Prostate gland (tissue), 2 donors: ENCODE measurements around the gene JPH4.

Experiments used
- POLR2A ChIP-seq: fragments of 450-650 bp; IDR thresholded peaks from one replicate; pipeline ENCODE4 v1.6.1; 2016; ENCODE audit warnings: antibody characterized with exemption, mild to moderate bottlenecking
- POLR2AphosphoS5 ChIP-seq: sonication (generic); formaldehyde crosslinking; IDR thresholded peaks from one replicate; pipeline ENCODE4 v1.6.1; 2017; ENCODE audit warnings: antibody characterized with exemption
- TF ChIP-seq, protein P1 (sequence below), 4 experiments: fragments of 200-600 bp in 2 of 4; fragments of 450-650 bp in 2 of 4; sonication (generic) in 2 of 4; IDR thresholded peaks; 1 replicate in 3 of 4; 2 replicates in 1 of 4; pipeline ENCODE4 v1.5.1; 2016 to 2019; ENCODE audit warnings: antibody characterized with exemption in 4 of 4, mild to moderate bottlenecking in 2 of 4, moderate library complexity in 2 of 4

DNA sequence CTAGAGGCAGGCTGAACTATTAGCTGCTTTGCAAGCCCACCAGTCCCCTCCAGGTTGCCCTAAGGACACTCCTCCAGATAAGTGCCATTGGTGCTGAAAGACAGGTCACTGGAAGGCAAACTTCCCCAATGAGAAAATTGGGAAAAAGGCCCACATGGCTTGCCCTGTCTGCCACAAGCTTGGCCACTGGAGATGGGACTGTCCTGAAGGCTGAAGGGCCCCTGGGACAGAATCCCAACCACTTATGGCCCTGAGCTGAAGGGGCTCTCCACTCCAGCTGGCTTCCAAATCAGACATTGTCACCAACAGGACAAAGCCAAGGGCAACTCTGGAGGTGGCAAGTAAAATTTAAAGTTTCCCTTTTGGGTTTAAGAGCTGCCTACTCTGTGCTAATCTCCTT is 45.4 kb upstream of the JPH4 start:
- TF ChIP-seq, protein P1, sequence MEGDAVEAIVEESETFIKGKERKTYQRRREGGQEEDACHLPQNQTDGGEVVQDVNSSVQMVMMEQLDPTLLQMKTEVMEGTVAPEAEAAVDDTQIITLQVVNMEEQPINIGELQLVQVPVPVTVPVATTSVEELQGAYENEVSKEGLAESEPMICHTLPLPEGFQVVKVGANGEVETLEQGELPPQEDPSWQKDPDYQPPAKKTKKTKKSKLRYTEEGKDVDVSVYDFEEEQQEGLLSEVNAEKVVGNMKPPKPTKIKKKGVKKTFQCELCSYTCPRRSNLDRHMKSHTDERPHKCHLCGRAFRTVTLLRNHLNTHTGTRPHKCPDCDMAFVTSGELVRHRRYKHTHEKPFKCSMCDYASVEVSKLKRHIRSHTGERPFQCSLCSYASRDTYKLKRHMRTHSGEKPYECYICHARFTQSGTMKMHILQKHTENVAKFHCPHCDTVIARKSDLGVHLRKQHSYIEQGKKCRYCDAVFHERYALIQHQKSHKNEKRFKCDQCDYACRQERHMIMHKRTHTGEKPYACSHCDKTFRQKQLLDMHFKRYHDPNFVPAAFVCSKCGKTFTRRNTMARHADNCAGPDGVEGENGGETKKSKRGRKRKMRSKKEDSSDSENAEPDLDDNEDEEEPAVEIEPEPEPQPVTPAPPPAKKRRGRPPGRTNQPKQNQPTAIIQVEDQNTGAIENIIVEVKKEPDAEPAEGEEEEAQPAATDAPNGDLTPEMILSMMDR (IDR thresholded peaks at IDR 0.05), result no peak
- TF ChIP-seq POLR2A (no peak), POLR2AphosphoS5 (no peak)
